Ovary (tissue), 9 donors: ENCODE measurements around the gene CCDC167. TPM values are rescaled to one million over a fixed set of nuclear protein-coding genes. Genes with fewer than 3 reads are reported as not detected.

ENCODE experiments used
- DNase-seq, 5 donors: peaks; one replicate each; pipeline ENCODE4 v3.0.0-alpha.2; 2019 to 2020
- H3K27ac ChIP-seq, 2 donors: fragments of 200-600 bp; one replicate each; pipeline versions ENCODE4 v1.5.1 to v1.8.0; 2019 to 2022
- H3K27me3 ChIP-seq: fragments of 200-600 bp; one replicate; pipeline ENCODE4 v1.8.0; 2022
- H3K36me3 ChIP-seq: fragments of 200-600 bp; sonication (generic); one replicate; pipeline ENCODE4 v1.5.1; 2019
- H3K4me1 ChIP-seq: one replicate; pipeline ENCODE4 v1.8.1; 2013; ENCODE audit warnings: mild to moderate bottlenecking, moderate library complexity; ENCODE audit not compliant: insufficient read depth
- H3K4me3 ChIP-seq: fragments of 200-600 bp; sonication (generic); one replicate; pipeline ENCODE4 v1.5.1; 2017
- H3K9me3 ChIP-seq, 2 donors: fragments of 200-600 bp in 1 of 2; sonication (generic) in 1 of 2; one replicate each; pipeline versions ENCODE4 v1.5.1 to v1.8.1; 2013 to 2019; ENCODE audit warnings: mild to moderate bottlenecking in 1 of 2, moderate library complexity in 1 of 2
- EP300 ChIP-seq: sonication (generic); formaldehyde crosslinking; IDR thresholded peaks from one replicate; pipeline ENCODE4 v1.6.1; 2017; ENCODE audit warnings: antibody characterized with exemption
- POLR2A ChIP-seq: fragments of 450-650 bp; IDR thresholded peaks from one replicate; pipeline ENCODE4 v1.6.1; 2017; ENCODE audit warnings: antibody characterized with exemption, mild to moderate bottlenecking, moderate library complexity
- WGBS, 3 donors: extraction: QIAGEN DNeasy Blood & Tissue Kit in 1 of 3; methylation state at CpG; one replicate each; pipeline versions ENCODE4 v1.1.5 to v1.1.7; 2013 to 2017; 5-methylcytosine and 5-hydroxymethylcytosine counted together
- intact Hi-C, 4 donors: fragments of 100-400 bp; cut with DNase I; formaldehyde crosslinking; loops; one replicate each; pipeline versions ENCODE4 v1.11.0 to v1.15.1; 2022 to 2023
- polyA plus RNA-seq, 2 donors: library from polyadenylated mRNA; stranded (reverse); fragments of 200-250 nt in 1 of 2; fragments of 350-450 nt in 1 of 2; fragmentation: Illumina TruSeq in 1 of 2; extraction: RNeasy Lipid Tissue Mini Kit (QIAGEN cat#74804) in 1 of 2; gene quantifications; one replicate each; pipeline ENCODE4 v1.2.3, GENCODE V29; 2013 to 2014
- total RNA-seq, 7 donors: library from RNA; depleted of rRNA in 2 of 7; stranded (reverse); fragments of >200 nt in 2 of 7; fragmentation: NEBNext Ultra II Directional in 3 of 7; extraction: Animal tissue kit (Norgen Biotek cat#: 25700) in 3 of 7; gene quantifications; one replicate each; pipeline versions ENCODE4 v1.1.0 to v1.2.4, GENCODE V29; 2016 to 2023
- TF ChIP-seq, protein P1 (sequence below), 3 donors: fragments of 450-650 bp in 2 of 3; fragments of 200-600 bp in 1 of 3; IDR thresholded peaks; one replicate each; pipeline versions ENCODE4 v1.5.1 to v1.8.0; 2016 to 2022; ENCODE audit warnings: antibody characterized with exemption in 3 of 3, mild to moderate bottlenecking in 1 of 3
- donor health status: DM: no; HTN: no; CAD: no; lungs with moderate emphysema.
- donor health status: DM: no; HTN: no; CAD: no.
- donor health status: Bipolar disorder and iron deficiency.
- donor health status: DM: yes; HTN: yes; CAD: no.
- donor health status: DM: no; HTN: no; CAD: no.
- donor health status: DM: yes; HTN: yes; CAD: no.

Gene CCDC167
- total and polyA plus RNA-seq, 9 donors, result 4.4 to 21.9 (median 9.0) TPM

DNA sequence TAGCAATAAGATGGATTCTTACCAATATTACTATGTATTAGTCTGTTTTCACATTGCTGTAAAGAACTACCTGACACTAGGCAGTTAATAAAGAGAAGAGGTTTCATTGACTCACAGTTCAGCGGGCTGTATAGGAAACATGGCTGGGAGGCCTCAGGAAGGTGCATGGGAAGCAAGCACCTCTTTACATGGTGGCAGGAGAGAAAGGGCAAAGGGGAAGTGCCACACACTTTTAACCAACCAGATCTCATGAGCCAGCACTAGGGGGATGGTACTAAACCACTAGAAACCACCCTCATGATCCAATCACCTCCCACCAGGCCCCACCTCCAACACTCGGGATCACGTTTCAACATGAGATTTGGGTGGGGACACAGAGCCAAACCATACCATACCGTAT, 40.7 kb upstream of the CCDC167 start:
- 56 to 63% (median 57%) methylated on average over 4 of the region's 4 CpGs for WGBS, 3 donors
- no peak for DNase-seq
- no peak overlapping the region for H3K27ac ChIP-seq
- no peaks in the 10 kb centered on the region for H3K9me3 ChIP-seq
- H3K4me3 ChIP-seq, result no peak overlapping the region
- no peaks in the 10 kb centered on the region for H3K36me3 ChIP-seq
- no peaks in the 10 kb centered on the region for H3K27me3 ChIP-seq
- intact Hi-C loops, result no loop called here
- TF ChIP-seq, protein P1, sequence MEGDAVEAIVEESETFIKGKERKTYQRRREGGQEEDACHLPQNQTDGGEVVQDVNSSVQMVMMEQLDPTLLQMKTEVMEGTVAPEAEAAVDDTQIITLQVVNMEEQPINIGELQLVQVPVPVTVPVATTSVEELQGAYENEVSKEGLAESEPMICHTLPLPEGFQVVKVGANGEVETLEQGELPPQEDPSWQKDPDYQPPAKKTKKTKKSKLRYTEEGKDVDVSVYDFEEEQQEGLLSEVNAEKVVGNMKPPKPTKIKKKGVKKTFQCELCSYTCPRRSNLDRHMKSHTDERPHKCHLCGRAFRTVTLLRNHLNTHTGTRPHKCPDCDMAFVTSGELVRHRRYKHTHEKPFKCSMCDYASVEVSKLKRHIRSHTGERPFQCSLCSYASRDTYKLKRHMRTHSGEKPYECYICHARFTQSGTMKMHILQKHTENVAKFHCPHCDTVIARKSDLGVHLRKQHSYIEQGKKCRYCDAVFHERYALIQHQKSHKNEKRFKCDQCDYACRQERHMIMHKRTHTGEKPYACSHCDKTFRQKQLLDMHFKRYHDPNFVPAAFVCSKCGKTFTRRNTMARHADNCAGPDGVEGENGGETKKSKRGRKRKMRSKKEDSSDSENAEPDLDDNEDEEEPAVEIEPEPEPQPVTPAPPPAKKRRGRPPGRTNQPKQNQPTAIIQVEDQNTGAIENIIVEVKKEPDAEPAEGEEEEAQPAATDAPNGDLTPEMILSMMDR (IDR thresholded peaks at IDR 0.05), result no peak
- TF ChIP-seq EP300 (no peak), POLR2A (no peak)
- H3K4me1 ChIP-seq, result peaks cover 3% of the 10 kb centered on the region

GRCh38 chr6:37540029-37540352, 40.3 kb upstream of the CCDC167 start:
- TF ChIP-seq EP300, result no peak
- TF ChIP-seq POLR2A, result no peak
- TF ChIP-seq, protein P1 (IDR thresholded peaks at IDR 0.05), result no peak
- WGBS, 3 donors, result 46 to 89% (median 89%) methylated on average over 4 of the region's 4 CpGs
- no peaks in the 10 kb centered on the region for H3K9me3 ChIP-seq

DNA sequence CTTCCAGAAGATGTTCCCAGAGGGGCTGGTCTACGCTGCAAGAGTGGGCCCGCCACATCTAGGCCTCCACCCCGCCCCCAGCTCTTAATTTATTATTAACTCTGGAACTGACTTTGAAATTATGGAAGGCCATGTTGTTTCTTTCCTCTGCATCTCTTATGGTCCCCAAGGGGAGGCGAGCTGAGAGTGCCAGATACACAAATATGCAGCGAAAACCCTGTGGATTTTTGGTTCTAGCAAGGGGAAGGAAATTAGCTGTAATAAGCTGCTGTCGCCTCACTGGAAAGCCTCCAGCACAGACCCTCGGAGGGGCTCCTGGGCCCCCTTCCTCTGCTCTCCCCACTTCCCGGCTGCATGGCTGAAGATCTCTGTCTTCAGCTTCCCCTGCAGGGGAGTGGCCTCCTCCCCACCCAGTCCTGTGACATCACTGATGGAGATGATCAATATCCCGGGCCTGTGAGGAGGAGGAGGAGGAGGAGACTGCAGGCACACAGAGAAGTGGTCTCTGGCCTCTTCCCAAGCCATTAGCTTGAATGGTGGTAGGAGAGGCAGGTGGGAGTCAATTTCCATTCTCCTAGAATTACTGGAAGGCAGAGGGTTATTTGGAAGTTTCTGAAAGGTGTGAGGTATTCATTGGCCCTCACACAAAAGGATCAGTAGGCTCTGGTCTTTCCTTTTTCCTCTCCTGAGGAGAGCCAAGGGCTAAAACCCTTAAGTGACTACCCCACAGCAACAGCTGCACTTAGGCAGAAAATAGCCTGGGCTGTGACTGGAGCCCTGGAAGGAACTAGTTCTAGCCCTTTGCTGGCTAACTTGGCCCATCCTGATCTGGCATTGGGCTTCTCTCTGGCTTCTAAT, 39.7 kb upstream of the CCDC167 start:
- Histone ChIP-seq H3K36me3 (no peaks in the 10 kb centered on the region), H3K27me3 (no peaks in the 10 kb centered on the region), H3K27ac (no peak overlapping the region), H3K4me1 (peaks cover 3% of the 10 kb centered on the region), H3K4me3 (no peak overlapping the region), H3K9me3 (no peaks in the 10 kb centered on the region)
- no peak for DNase-seq
- WGBS, 3 donors, result 65 to 76% (median 74%) methylated on average over 9 of the region's 9 CpGs
- intact Hi-C loops, result no loop called here
- TF ChIP-seq, protein P1 (IDR thresholded peaks at IDR 0.05), result no peak
- no peak for TF ChIP-seq EP300
- no peak for TF ChIP-seq POLR2A

More at GRCh38 chr6:37540029-37540352, 40.3 kb upstream of the CCDC167 start:
- DNase-seq, result no peak
- H3K4me3 ChIP-seq, result no peak overlapping the region
- no peaks in the 10 kb centered on the region for H3K27me3 ChIP-seq
- no peaks in the 10 kb centered on the region for H3K36me3 ChIP-seq
- H3K4me1 ChIP-seq, result peaks cover 3% of the 10 kb centered on the region
- intact Hi-C loops, result no loop called here
- H3K27ac ChIP-seq, result no peak overlapping the region

DNA sequence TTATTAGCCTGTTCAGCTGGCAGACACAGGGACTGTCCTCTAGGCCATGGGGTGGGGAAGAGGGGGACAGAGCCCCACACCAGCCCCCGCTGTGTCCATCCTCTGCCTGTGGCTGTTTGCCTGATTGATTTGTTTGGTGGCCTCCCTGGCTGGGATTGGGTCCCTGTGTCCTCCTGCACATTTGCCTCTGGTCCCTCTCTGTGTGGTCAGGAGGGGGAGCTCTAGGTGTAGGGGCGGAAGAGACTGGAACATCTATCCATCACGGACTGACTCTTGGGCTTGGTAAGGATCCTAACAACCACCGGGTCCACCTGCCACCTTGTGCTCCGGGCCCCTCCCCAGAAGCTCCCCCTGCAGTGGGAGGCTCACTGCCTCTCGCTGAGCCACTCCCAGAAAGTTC, 38.4 kb upstream of the CCDC167 start:
- DNase-seq, result no peak
- intact Hi-C loops, result no loop called here
- Histone ChIP-seq H3K4me3 (no peak overlapping the region), H3K36me3 (no peaks in the 10 kb centered on the region), H3K4me1 (peaks cover 3% of the 10 kb centered on the region), H3K27me3 (no peaks in the 10 kb centered on the region), H3K9me3 (no peaks in the 10 kb centered on the region), H3K27ac (no peak overlapping the region)
- 85 to 91% (median 87%) methylated on average over 6 of the region's 6 CpGs for WGBS, 3 donors
- TF ChIP-seq POLR2A, result no peak
- TF ChIP-seq, protein P1 (IDR thresholded peaks at IDR 0.05), result no peak
- no peak for TF ChIP-seq EP300
